Measurements from ENCODE around the gene CRPPA.
A peak's percentile ranks its signal among the peaks of the same experiment; 100 is the strongest.
"Not testable (repeated sequence)": the region's sequence is repeated elsewhere in the genome, so short reads cannot be mapped to it uniquely, and the experiment has no call there.

CRPPA gene

GRCh38 chr7:16421333-16422102, at the start of gene CRPPA:
Gene CRPPA (minus strand): TSS chr7:16421538. CDS start chr7:16421322, 216 bp downstream.
- DNase-seq = peak; percentile 48

- DNase-seq = no peak
Measured at GRCh38 chr7:16465469-16466361, 44.4 kb upstream of the CRPPA start, which contains the start of gene SOSTDC1. Gene SOSTDC1 (minus strand): TSS chr7:16465738. CDS start chr7:16465668, 70 bp downstream.

- DNase-seq = no peak
Measured at GRCh38 chr7:16463949-16464715, 42.8 kb upstream of the CRPPA start.

GRCh38 chr7:16463520-16463919, 42.2 kb upstream of the CRPPA start:
- DNase-seq = no peak

GRCh38 chr7:16462431-16462889, 41.1 kb upstream of the CRPPA start:
- no peak for DNase-seq

- DNase-seq = no peak
Measured at GRCh38 chr7:16460789-16461493, 39.6 kb upstream of the CRPPA start.

GRCh38 chr7:16456303-16456702, 35.0 kb upstream of the CRPPA start:
- not testable (repeated sequence) for DNase-seq

GRCh38 chr7:16455591-16455990, 34.3 kb upstream of the CRPPA start:
- DNase-seq = no peak

- no peak for DNase-seq
Measured at GRCh38 chr7:16450366-16450765, 29.0 kb upstream of the CRPPA start.

- no peak for DNase-seq
Measured at GRCh38 chr7:16447876-16448275, 26.5 kb upstream of the CRPPA start.

- DNase-seq = no peak
Measured at GRCh38 chr7:16446508-16446907, 25.2 kb upstream of the CRPPA start.

GRCh38 chr7:16443871-16444270, 22.5 kb upstream of the CRPPA start:
- DNase-seq = not testable (repeated sequence)

- no peak for DNase-seq
Measured at GRCh38 chr7:16438988-16439387, 17.6 kb upstream of the CRPPA start.

- no peak for DNase-seq
Measured at GRCh38 chr7:16436306-16436705, 15.0 kb upstream of the CRPPA start.

GRCh38 chr7:16433568-16434122, 12.3 kb upstream of the CRPPA start:
- DNase-seq = no peak

GRCh38 chr7:16432425-16432731, 11.0 kb upstream of the CRPPA start:
- DNase-seq = no peak

GRCh38 chr7:16431646-16432424, 10.5 kb upstream of the CRPPA start:
- DNase-seq = no peak

GRCh38 chr7:16430133-16430532, 8.8 kb upstream of the CRPPA start:
- no peak for DNase-seq

- no peak for DNase-seq
Measured at GRCh38 chr7:16428672-16429071, 7.3 kb upstream of the CRPPA start.

- DNase-seq = no peak
Measured at GRCh38 chr7:16428182-16428581, 6.8 kb upstream of the CRPPA start.

- no peak for DNase-seq
Measured at GRCh38 chr7:16423761-16424160, 2.4 kb upstream of the CRPPA start.
